Measurements from ENCODE around the gene PFDN2. TPM values are rescaled to one million over a fixed set of nuclear protein-coding genes. Genes with fewer than 3 reads are reported as not detected.
A peak's percentile ranks its signal among the peaks of the same experiment; 100 is the strongest.

PFDN2 gene
- total and polyA plus RNA-seq, 9 donors, result 18.1 to 94.4 (median 48.1) TPM

GRCh38 chr1:161098210-161099068 lies 19.4 kb downstream of the PFDN2 start, which contains the start of gene KLHDC9:
Gene KLHDC9, plus strand, starts transcription at chr1:161098361. Its CDS starts 175 bp downstream, at chr1:161098536.
- TF ChIP-seq CTCF (IDR thresholded peaks at IDR 0.05) (no peak), EP300 (IDR thresholded peaks at IDR 0.05) (no peak), POLR2A (IDR thresholded peaks at IDR 0.05) (no peak)
- peak; percentile 72 to 83 (median 76) for DNase-seq
- Histone ChIP-seq H3K4me3 (peak within 1 kb of the TSS; percentile 48), H3K9me3 (no peaks in the 10 kb centered on the region), H3K4me1 (ENCODE audit: insufficient read depth) (peaks cover 8% of the 10 kb centered on the region), H3K27ac (peak within 1 kb of the TSS; percentile 15 to 39), H3K36me3 (no peaks in the 10 kb centered on the region), H3K27me3 (no peaks in the 10 kb centered on the region)
- intact Hi-C loops (cut with DNase I), result loop anchor here (5.0 to 10.0 kb wide), 5 partner anchors 54 to 421 kb away; partner anchors contain the start of gene USF1 (in 2 of the 4)
- WGBS, 3 donors, result 4 to 7% (median 5%) methylated on average over 55 to 71 of the region's 71 CpGs

DNA sequence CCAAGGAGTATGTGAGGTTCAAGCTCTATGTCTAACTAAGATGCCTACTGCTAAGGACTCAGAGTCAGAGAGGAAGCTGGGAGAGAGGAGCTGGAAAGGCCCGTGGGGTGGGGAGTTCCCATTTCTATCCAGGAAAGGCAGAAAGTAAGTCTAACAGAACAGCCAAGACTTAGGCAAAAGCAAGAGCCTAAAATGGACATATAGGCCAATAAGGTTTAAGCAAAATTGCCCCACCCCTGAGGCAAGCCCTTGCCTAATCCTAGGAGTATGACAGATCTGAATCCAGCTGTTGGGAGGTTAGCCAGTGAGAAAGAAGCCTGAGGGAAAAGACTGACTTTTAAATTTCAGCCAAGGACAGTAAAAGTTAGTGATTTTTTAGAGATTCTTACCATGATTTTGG lies 21.3 kb downstream of the PFDN2 start:
- Histone ChIP-seq H3K36me3 (no peaks in the 10 kb centered on the region), H3K4me3 (no peak overlapping the region), H3K27me3 (no peaks in the 10 kb centered on the region), H3K9me3 (no peaks in the 10 kb centered on the region), H3K4me1 (ENCODE audit: insufficient read depth) (peaks cover 8% of the 10 kb centered on the region), H3K27ac (no peak overlapping the region)
- TF ChIP-seq POLR2A (IDR thresholded peaks at IDR 0.05), result no peak
- no peak for TF ChIP-seq CTCF (IDR thresholded peaks at IDR 0.05)
- no peak for TF ChIP-seq EP300 (IDR thresholded peaks at IDR 0.05)
- 33 to 46% (median 46%) methylated on average over 1 of the region's 1 CpG for WGBS, 3 donors
- peak in 1 of 5 donors; percentile 63 for DNase-seq
- intact Hi-C loops (cut with DNase I), result loop anchor here (2.0 to 10.0 kb wide), 6 partner anchors 52 to 419 kb away; partner anchors contain the start of gene USF1 (in 2 of the 4)

DNA sequence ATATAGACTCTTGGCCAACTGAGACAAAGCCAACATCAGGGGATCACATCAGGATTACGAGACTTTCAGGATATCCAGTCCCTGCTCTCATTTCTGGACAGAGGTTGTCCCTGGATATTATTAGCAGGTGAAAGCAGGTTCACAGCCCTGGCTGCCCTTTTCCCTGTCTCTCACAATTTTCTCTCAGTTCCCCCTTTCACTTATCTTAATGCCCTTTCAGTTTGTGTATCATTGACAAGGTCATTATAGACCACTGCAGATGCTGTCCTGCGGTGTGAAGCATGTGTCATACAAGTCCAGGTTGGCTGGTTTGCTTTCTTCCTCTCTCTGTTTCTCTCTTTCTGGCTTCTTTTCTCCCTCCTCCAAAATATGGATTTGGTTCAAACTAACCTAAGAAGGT lies 21.8 kb downstream of the PFDN2 start:
- peaks cover 8% of the 10 kb centered on the region for H3K4me1 ChIP-seq (ENCODE audit: insufficient read depth)
- intact Hi-C loops (cut with DNase I), result loop anchor here (2.0 to 10.0 kb wide), 6 partner anchors 51 to 419 kb away; partner anchors contain the start of gene USF1 (in 2 of the 4)
- H3K27me3 ChIP-seq, result no peaks in the 10 kb centered on the region
- no peak overlapping the region for H3K27ac ChIP-seq
- no peak for TF ChIP-seq POLR2A (IDR thresholded peaks at IDR 0.05)
- WGBS, 3 donors, result 89 to 96% (median 94%) methylated on average over 2 of the region's 2 CpGs
- no peak for DNase-seq
- H3K4me3 ChIP-seq, result no peak overlapping the region
- no peaks in the 10 kb centered on the region for H3K9me3 ChIP-seq
- no peaks in the 10 kb centered on the region for H3K36me3 ChIP-seq

- 89 to 94% (median 91%) methylated on average over 6 of the region's 6 CpGs for WGBS, 3 donors
- no peaks in the 10 kb centered on the region for H3K36me3 ChIP-seq
- intact Hi-C loops (cut with DNase I), result loop anchor here (5.0 to 10.0 kb wide), 5 partner anchors 50 to 418 kb away; partner anchors contain the start of gene USF1 (in 2 of the 4)
- TF ChIP-seq EP300 (IDR thresholded peaks at IDR 0.05) (no peak), POLR2A (IDR thresholded peaks at IDR 0.05) (no peak), CTCF (IDR thresholded peaks at IDR 0.05) (no peak)
- no peaks in the 10 kb centered on the region for H3K9me3 ChIP-seq
- H3K4me3 ChIP-seq, result no peak overlapping the region
- no peak overlapping the region for H3K27ac ChIP-seq
- H3K27me3 ChIP-seq, result no peaks in the 10 kb centered on the region
- DNase-seq, result no peak
- H3K4me1 ChIP-seq (ENCODE audit: insufficient read depth), result peaks cover 8% of the 10 kb centered on the region
Measured at GRCh38 chr1:161095230-161095629, 22.6 kb downstream of the PFDN2 start.
